GM23338 (cell line): ENCODE results near the gene EPB41L4A. TPM values are rescaled to one million over a fixed set of nuclear protein-coding genes. Genes with fewer than 3 reads are reported as not detected.

Experiments
- ATAC-seq: fragments of 200-7000 bp; cut with Tn5 transposase; 3 replicates; pipeline ENCODE4 v1.9.1; 2020
- DNase-seq: peaks from one replicate; pipeline ENCODE4 v3.0.0-alpha.2; 2015; ENCODE audit warnings: low spot score
- H2AFZ ChIP-seq: fragments of 200-600 bp; sonication (generic); 2 replicates; pipeline ENCODE4 v1.8.0; 2016; ENCODE audit warnings: antibody characterized with exemption, mild to moderate bottlenecking, moderate library complexity
- H3F3A ChIP-seq: fragments of 200-600 bp; sonication (generic); replicated peaks from 2 replicates; pipeline ENCODE4 v1.8.0; 2017; ENCODE audit warnings: antibody characterized with exemption, mixed run types, low read depth
- H3K27ac ChIP-seq: fragments of 200-600 bp; sonication (generic); 2 replicates; pipeline ENCODE4 v1.6.1; 2016; ENCODE audit warnings: low read depth
- H3K27me3 ChIP-seq: fragments of 200-600 bp; sonication (generic); 2 replicates; pipeline ENCODE4 v1.8.0; 2016; ENCODE audit warnings: mild to moderate bottlenecking, mixed run types, moderate library complexity; ENCODE audit not compliant: insufficient read depth
- H3K36me3 ChIP-seq: fragments of 200-600 bp; sonication (generic); 2 replicates; pipeline ENCODE4 v1.8.0; 2016; ENCODE audit warnings: mild to moderate bottlenecking; ENCODE audit not compliant: insufficient read depth
- H3K4me1 ChIP-seq: fragments of 200-600 bp; sonication (generic); 2 replicates; pipeline ENCODE4 v1.8.0; 2016; ENCODE audit warnings: mild to moderate bottlenecking, moderate library complexity; ENCODE audit not compliant: insufficient read depth
- H3K4me2 ChIP-seq: fragments of 200-600 bp; sonication (generic); 2 replicates; pipeline ENCODE4 v1.7.1; 2017; ENCODE audit warnings: mixed run types
- H3K4me3 ChIP-seq: fragments of 200-600 bp; sonication (generic); 2 replicates; pipeline ENCODE4 v1.6.1; 2016; ENCODE audit warnings: mixed run types
- H3K79me2 ChIP-seq: fragments of 200-600 bp; sonication (generic); replicated peaks from 2 replicates; pipeline ENCODE4 v1.8.0; 2017; ENCODE audit warnings: mild to moderate bottlenecking; ENCODE audit not compliant: insufficient read depth
- H3K9me2 ChIP-seq: fragments of 200-600 bp; sonication (generic); 2 replicates; pipeline ENCODE4 v1.8.0; 2017; ENCODE audit not compliant: insufficient read depth
- H4K20me1 ChIP-seq: fragments of 200-600 bp; sonication (generic); replicated peaks from 2 replicates; pipeline ENCODE4 v1.8.0; 2017; ENCODE audit warnings: mild to moderate bottlenecking; ENCODE audit not compliant: insufficient read depth
- H3K27ac Mint-ChIP-seq: 2 replicates; pipeline ENCODE4 v1.8.0; 2020; ENCODE audit warnings: inconsistent platforms, mild to moderate bottlenecking, moderate library complexity, mixed read lengths
- H3K27me3 Mint-ChIP-seq: 3 replicates; pipeline ENCODE4 v1.8.0; 2022; ENCODE audit warnings: low read depth, mild to moderate bottlenecking, moderate library complexity, mixed read lengths, inconsistent platforms; ENCODE audit not compliant: insufficient read depth, poor library complexity
- H3K36me3 Mint-ChIP-seq: 3 replicates; pipeline ENCODE4 v1.8.0; 2021; ENCODE audit warnings: low read depth, mild to moderate bottlenecking, inconsistent platforms, moderate library complexity, mixed read lengths
- H3K4me1 Mint-ChIP-seq: 3 replicates; pipeline ENCODE4 v1.8.0; 2020; ENCODE audit warnings: mild to moderate bottlenecking, inconsistent platforms, mixed read lengths
- H3K4me3 Mint-ChIP-seq: 3 replicates; pipeline ENCODE4 v1.8.0; 2021; ENCODE audit warnings: moderate library complexity, mild to moderate bottlenecking, inconsistent platforms, mixed read lengths
- H3K9me3 Mint-ChIP-seq: 3 replicates; pipeline ENCODE4 v1.8.0; 2020; ENCODE audit warnings: moderate library complexity, mild to moderate bottlenecking, inconsistent platforms, mixed read lengths
- CREB1 ChIP-seq: fragments of 250-450 bp; sonication (Bioruptor Pico); IDR thresholded peaks from 2 replicates; pipeline ENCODE4 v1.5.0; 2020; ENCODE audit warnings: low read depth, mild to moderate bottlenecking, moderate library complexity
- EZH2 ChIP-seq: fragments of 200-600 bp; sonication (generic); IDR thresholded peaks from one replicate; pipeline ENCODE4 v1.8.0; 2017; ENCODE audit warnings: antibody characterized with exemption, mild to moderate bottlenecking, low read depth; ENCODE audit not compliant: unreplicated experiment
- NANOG ChIP-seq: IDR thresholded peaks from 2 replicates; pipeline ENCODE4 v1.6.1; 2016; ENCODE audit warnings: antibody characterized with exemption, borderline replicate concordance
- REST ChIP-seq: IDR thresholded peaks from one replicate; pipeline ENCODE4 v1.6.1; 2018; ENCODE audit warnings: antibody characterized with exemption; ENCODE audit not compliant: unreplicated experiment
- STAT1 ChIP-seq: IDR thresholded peaks from one replicate; pipeline ENCODE4 v1.6.1; 2016; ENCODE audit warnings: antibody characterized with exemption; ENCODE audit not compliant: unreplicated experiment
- ZNF114 ChIP-seq: fragments of 250-450 bp; sonication (Bioruptor Pico); IDR thresholded peaks from 2 replicates; pipeline ENCODE4 v1.5.0; 2020; ENCODE audit warnings: mild to moderate bottlenecking, moderate library complexity
- ZNF331 ChIP-seq: fragments of 250-450 bp; sonication (Bioruptor Pico); IDR thresholded peaks from 2 replicates; pipeline ENCODE4 v1.5.0; 2020; ENCODE audit warnings: low read depth, mild to moderate bottlenecking, moderate library complexity
- ZNF462 ChIP-seq: fragments of 250-450 bp; sonication (Bioruptor Pico); IDR thresholded peaks from 2 replicates; pipeline ENCODE4 v1.5.0; 2020; ENCODE audit warnings: mild to moderate bottlenecking, moderate library complexity
- polyA plus RNA-seq: library from polyadenylated mRNA; unstranded; fragments of >200 nt; fragmentation: Nextera tagmentation; extraction: Ambion mirVana; gene quantifications from 2 replicates; pipeline ENCODE4 v1.2.1, GENCODE V29; 2016
- total RNA-seq: library from RNA; depleted of rRNA; stranded (reverse); fragments of >200 nt; shearing (Covaris generic); gene quantifications from 2 replicates; pipeline ENCODE4 v1.2.3, GENCODE V29; 2014

EPB41L4A gene
- total and polyA plus RNA-seq, 2 experiments from 2014 or later = 5.7 to 6.0 TPM

- Mint-ChIP-seq H3K36me3 (no peaks in the 10 kb centered on the region), H3K4me1 (peaks cover 34% of the 10 kb centered on the region), H3K4me3 (no peak overlapping the region), H3K27me3 (no peaks in the 10 kb centered on the region), H3K27ac (no peak overlapping the region; the same call in 1 of the 2 replicates), H3K9me3 (no peaks in the 10 kb centered on the region)
- no peaks in the 10 kb centered on the region for H3K9me2 ChIP-seq
- no peak overlapping the region for H3K4me2 ChIP-seq
- no peaks in the 10 kb centered on the region for H4K20me1 ChIP-seq
- H3K79me2 ChIP-seq = no peaks in the 10 kb centered on the region
- H3K27me3 ChIP-seq = no peaks in the 10 kb centered on the region
- peak; percentile 67 for DNase-seq
- H3K4me3 ChIP-seq = no peak overlapping the region
- TF ChIP-seq CREB1 (no peak), ZNF331 (CRISPR knock-in tag) (no peak), ZNF114 (CRISPR knock-in tag) (no peak), REST (no peak), STAT1 (no peak), NANOG (no peak), EZH2 (no peak), ZNF462 (CRISPR knock-in tag) (0 out of 2 replicates have a peak, but pooled peaks have one; percentile 25)
- H3K4me1 ChIP-seq = peaks cover 16% of the 10 kb centered on the region
- H2AFZ ChIP-seq = no peak overlapping the region
- peak; percentile 80 for ATAC-seq
- H3F3A ChIP-seq = no peaks in the 10 kb centered on the region
- peak overlapping the region; percentile 35; the same call in 1 of the 2 replicates for H3K27ac ChIP-seq
- no peaks in the 10 kb centered on the region for H3K36me3 ChIP-seq
These were observed 181.6 kb downstream of the EPB41L4A start for GRCh38 chr5:112237456-112237855.
